Lower lobe of right lung (tissue), 2 donors: Measurements from ENCODE around the gene CACNB2. TPM values are rescaled to one million over a fixed set of nuclear protein-coding genes. Genes with fewer than 3 reads are reported as not detected.
"Not testable (repeated sequence)": the region's sequence is repeated elsewhere in the genome, so short reads cannot be mapped to it uniquely, and the experiment has no call there.

Experiments used
- ATAC-seq, 2 donors: fragments of 200-7000 bp; cut with Tn5 transposase; one replicate each; pipeline ENCODE4 v1.9.1; 2020 to 2022; ENCODE audit warnings: mild to moderate bottlenecking in 2 of 2, moderate library complexity in 2 of 2
- DNase-seq: peaks from one replicate; pipeline ENCODE4 v3.0.0-alpha.2; 2020
- H3K27ac ChIP-seq: fragments of 200-600 bp; one replicate; pipeline ENCODE4 v1.8.0; 2022
- H3K27me3 ChIP-seq: fragments of 200-600 bp; one replicate; pipeline ENCODE4 v1.8.0; 2022; ENCODE audit warnings: low read depth
- H3K36me3 ChIP-seq: fragments of 200-600 bp; one replicate; pipeline ENCODE4 v1.8.0; 2022; ENCODE audit warnings: mild to moderate bottlenecking
- H3K4me1 ChIP-seq: fragments of 200-600 bp; one replicate; pipeline ENCODE4 v1.8.0; 2022
- H3K4me3 ChIP-seq: fragments of 200-600 bp; one replicate; pipeline ENCODE4 v1.8.0; 2022; ENCODE audit warnings: mild to moderate bottlenecking
- H3K9me3 ChIP-seq: fragments of 200-600 bp; one replicate; pipeline ENCODE4 v1.8.0; 2022
- CTCF ChIP-seq: fragments of 200-600 bp; IDR thresholded peaks from one replicate; pipeline ENCODE4 v1.8.0; 2022; ENCODE audit warnings: antibody characterized with exemption, mild to moderate bottlenecking
- intact Hi-C: fragments of 100-400 bp; cut with DNase I; formaldehyde crosslinking; loops from one replicate; pipeline ENCODE4 v1.11.0; 2022
- total RNA-seq: library from RNA; stranded (reverse); fragmentation: NEBNext Ultra II Directional; extraction: Animal tissue kit (Norgen Biotek cat#: 25700); gene quantifications from one replicate; pipeline ENCODE4 v1.2.1, GENCODE V29; 2021
- donor health status: DM: no; HTN: yes; CAD: no; lungs with severe emphysema.

Gene CACNB2
- total RNA-seq, 1 donor from 2014 or later: 1.4 TPM

- no peaks in the 10 kb centered on the region for H3K36me3 ChIP-seq
- ATAC-seq (peak; percentile 45 to 49), DNase-seq (no peak)
- TF ChIP-seq CTCF: no peak
- intact Hi-C loops: no loop called here
- H3K4me3 ChIP-seq: no peak overlapping the region
- H3K4me1 ChIP-seq: peaks cover 4% of the 10 kb centered on the region
- no peak overlapping the region for H3K27ac ChIP-seq
- no peaks in the 10 kb centered on the region for H3K9me3 ChIP-seq
- H3K27me3 ChIP-seq: peaks cover 17% of the 10 kb centered on the region
These were observed 4.7 kb downstream of the CACNB2 start for GRCh38 chr10:18144928-18145327.

- TF ChIP-seq CTCF: no peak
- Histone ChIP-seq H3K4me3 (no peak overlapping the region), H3K27me3 (peaks cover 10% of the 10 kb centered on the region), H3K4me1 (peaks cover 2% of the 10 kb centered on the region), H3K9me3 (no peaks in the 10 kb centered on the region), H3K27ac (no peak overlapping the region), H3K36me3 (no peaks in the 10 kb centered on the region)
- ATAC-seq (peak in 1 of 2 donors; percentile 41), DNase-seq (no peak)
- intact Hi-C loops: no loop called here
These were observed 5.4 kb downstream of the CACNB2 start for GRCh38 chr10:18145652-18146051.

GRCh38 chr10:18149196-18149800 lies 9.1 kb downstream of the CACNB2 start:
- Histone ChIP-seq H3K27ac (no peak overlapping the region), H3K4me3 (no peak overlapping the region), H3K36me3 (no peaks in the 10 kb centered on the region), H3K9me3 (no peaks in the 10 kb centered on the region), H3K4me1 (no peaks in the 10 kb centered on the region), H3K27me3 (no peaks in the 10 kb centered on the region)
- DNase-seq (no peak), ATAC-seq (no peak)
- intact Hi-C loops: no loop called here
- TF ChIP-seq CTCF: no peak

DNA sequence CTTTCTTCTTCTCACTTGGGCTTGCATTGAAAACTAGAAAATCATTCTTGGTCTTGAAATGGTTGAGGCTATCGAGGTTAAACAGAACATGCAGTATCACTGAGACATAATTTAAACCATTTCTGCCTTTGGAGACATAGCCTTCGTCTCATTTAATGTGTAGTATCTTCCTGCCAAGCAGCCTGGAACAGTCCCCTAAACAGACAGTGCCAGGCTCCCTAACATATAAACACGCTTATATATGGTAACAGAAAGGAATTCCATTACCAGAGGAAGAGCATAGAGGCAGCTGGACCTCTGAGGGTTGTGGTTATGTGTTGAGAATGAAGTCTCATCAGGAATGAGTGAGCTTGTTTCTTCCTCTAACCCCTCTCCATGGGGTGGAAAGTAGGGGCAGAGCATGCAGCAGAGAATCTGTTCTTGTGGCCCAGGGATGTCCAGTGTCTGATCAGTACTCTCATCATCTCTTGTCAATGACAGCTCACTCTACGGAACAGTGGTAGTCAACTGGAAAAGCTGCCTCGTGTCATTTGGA lies 11.2 kb downstream of the CACNB2 start:
- no peak for ATAC-seq
- no peak for TF ChIP-seq CTCF
- intact Hi-C loops: no loop called here

DNA sequence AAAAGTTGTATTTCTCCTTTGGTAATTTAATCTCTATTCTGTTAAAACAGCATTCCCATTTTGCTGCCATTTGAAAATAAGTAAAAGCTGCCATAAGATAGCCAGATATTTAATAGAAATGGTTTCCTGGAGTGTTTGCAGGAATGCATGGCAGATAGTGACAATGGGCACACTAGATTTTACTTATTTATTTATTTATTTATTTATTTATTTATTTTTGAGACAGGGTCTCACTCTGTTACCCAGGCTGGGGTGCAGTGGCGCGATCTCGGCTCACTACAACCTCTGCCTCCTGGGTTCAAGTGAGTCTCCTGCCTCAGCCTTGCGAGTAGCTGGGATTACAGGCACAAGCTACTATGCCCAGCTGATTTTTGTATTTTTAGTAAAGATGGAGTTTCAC lies 13.2 kb downstream of the CACNB2 start:
- DNase-seq, ATAC-seq, H3K36me3 ChIP-seq, H3K27ac ChIP-seq, intact Hi-C loops, H3K4me3 ChIP-seq, H3K9me3 ChIP-seq, H3K27me3 ChIP-seq, H3K4me1 ChIP-seq: not testable (repeated sequence)

More for the DNA sequence above, 11.2 kb downstream of the CACNB2 start:
- Histone ChIP-seq H3K36me3 (no peaks in the 10 kb centered on the region), H3K4me3 (no peak overlapping the region), H3K9me3 (no peaks in the 10 kb centered on the region), H3K27me3 (no peaks in the 10 kb centered on the region), H3K27ac (no peak overlapping the region), H3K4me1 (no peaks in the 10 kb centered on the region)
- no peak for DNase-seq

- H3K4me1 ChIP-seq: no peaks in the 10 kb centered on the region
These were observed 15.1 kb downstream of the CACNB2 start for GRCh38 chr10:18155321-18155720.

GRCh38 chr10:18156797-18157196 lies 16.6 kb downstream of the CACNB2 start:
- H3K4me1 ChIP-seq, H3K27me3 ChIP-seq, DNase-seq, H3K9me3 ChIP-seq, ATAC-seq, H3K4me3 ChIP-seq, H3K36me3 ChIP-seq, intact Hi-C loops, H3K27ac ChIP-seq: not testable (repeated sequence)

More at GRCh38 chr10:18155321-18155720, 15.1 kb downstream of the CACNB2 start:
- ATAC-seq (no peak), DNase-seq (no peak)
- intact Hi-C loops: no loop called here
- Histone ChIP-seq H3K9me3 (no peaks in the 10 kb centered on the region), H3K4me3 (no peak overlapping the region), H3K27ac (no peak overlapping the region), H3K36me3 (no peaks in the 10 kb centered on the region), H3K27me3 (no peaks in the 10 kb centered on the region)
- no peak for TF ChIP-seq CTCF
